HepG2 (cell line): ENCODE measurements around the gene GNAZ. TPM values are rescaled to one million over a fixed set of nuclear protein-coding genes. Genes with fewer than 3 reads are reported as not detected.
A peak's percentile ranks its signal among the peaks of the same experiment; 100 is the strongest.

Source experiments
- BRF2 ChIP-seq: sonication (generic); formaldehyde crosslinking; IDR thresholded peaks from 2 replicates; pipeline ENCODE4 v1.8.1; 2022; ENCODE audit warnings: mild to moderate bottlenecking, missing genetic modification reagents
- HIVEP1 ChIP-seq: sonication (generic); formaldehyde crosslinking; IDR thresholded peaks from 2 replicates; pipeline ENCODE4 v1.4.0; 2020; ENCODE audit warnings: mild to moderate bottlenecking, missing genetic modification reagents
- HMGXB4 ChIP-seq, 2 experiments: sonication (generic) in 1 of 2; formaldehyde crosslinking in 1 of 2; IDR thresholded peaks; 2 replicates each; pipeline versions ENCODE4 v1.4.0 to v1.6.1; 2018 to 2020; ENCODE audit warnings: missing genetic modification reagents in 2 of 2, borderline replicate concordance in 1 of 2, low read depth in 1 of 2, mild to moderate bottlenecking in 1 of 2, missing biosample characterization in 1 of 2
- HNRNPL ChIP-seq: fragments of 200-400 bp; formaldehyde crosslinking; IDR thresholded peaks from 2 replicates; pipeline ENCODE4 v1.6.1; 2017; ENCODE audit warnings: mild to moderate bottlenecking, low read depth, low read length
- KDM3A ChIP-seq: IDR thresholded peaks from 2 replicates; pipeline ENCODE4 v1.6.1; 2018; ENCODE audit warnings: low read depth, missing compliant biosample characterization
- NFYC ChIP-seq: IDR thresholded peaks from 2 replicates; pipeline ENCODE4 v1.6.1; 2016; ENCODE audit warnings: missing genetic modification reagents, missing compliant biosample characterization
- NKX3-1 ChIP-seq: sonication (generic); formaldehyde crosslinking; IDR thresholded peaks from 2 replicates; pipeline ENCODE4 v1.5.0; 2020; ENCODE audit warnings: missing genetic modification reagents
- PAWR ChIP-seq: sonication (generic); formaldehyde crosslinking; IDR thresholded peaks from 2 replicates; pipeline ENCODE4 v1.4.0; 2020; ENCODE audit warnings: missing genetic modification reagents, mild to moderate bottlenecking, borderline replicate concordance
- PHF8 ChIP-seq: sonication (generic); formaldehyde crosslinking; IDR thresholded peaks from 2 replicates; pipeline ENCODE4 v1.5.0; 2020; ENCODE audit warnings: missing genetic modification reagents
- RBFOX2 ChIP-seq: fragments of 200-400 bp; formaldehyde crosslinking; IDR thresholded peaks from 2 replicates; pipeline ENCODE4 v1.6.1; 2017; ENCODE audit warnings: low read depth, mild to moderate bottlenecking, low read length
- RFX1 ChIP-seq: fragments of 450-650 bp; IDR thresholded peaks from 2 replicates; pipeline ENCODE4 v1.6.1; 2017
- RXRA ChIP-seq: sonication (generic); formaldehyde crosslinking; IDR thresholded peaks from 2 replicates; pipeline ENCODE4 v1.5.1; 2020; ENCODE audit warnings: missing genetic modification reagents
- SP140L ChIP-seq: sonication (generic); formaldehyde crosslinking; IDR thresholded peaks from 2 replicates; pipeline ENCODE4 v1.4.0; 2020; ENCODE audit warnings: missing genetic modification reagents, borderline replicate concordance
- ZFX ChIP-seq: sonication (generic); formaldehyde crosslinking; IDR thresholded peaks from 2 replicates; pipeline ENCODE4 v1.4.0; 2020; ENCODE audit warnings: mild to moderate bottlenecking, low read depth, missing genetic modification reagents, moderate library complexity
- ZNF274 ChIP-seq: sonication (generic); formaldehyde crosslinking; IDR thresholded peaks from 2 replicates; pipeline ENCODE4 v1.5.1; 2020; ENCODE audit warnings: mild to moderate bottlenecking, missing genetic modification reagents
- ZNF576 ChIP-seq: sonication (generic); formaldehyde crosslinking; IDR thresholded peaks from 2 replicates; pipeline ENCODE4 v1.4.0; 2020; ENCODE audit warnings: mild to moderate bottlenecking, missing genetic modification reagents
- ZNF607 ChIP-seq: sonication (generic); formaldehyde crosslinking; IDR thresholded peaks from 2 replicates; pipeline ENCODE4 v1.5.1; 2020; ENCODE audit warnings: missing genetic modification reagents, mild to moderate bottlenecking, borderline replicate concordance
- ZNF687 ChIP-seq: sonication (generic); formaldehyde crosslinking; IDR thresholded peaks from 2 replicates; pipeline ENCODE4 v1.5.1; 2020; ENCODE audit warnings: mild to moderate bottlenecking, missing genetic modification reagents, moderate library complexity
- ZNF737 ChIP-seq: sonication (generic); formaldehyde crosslinking; IDR thresholded peaks from 2 replicates; pipeline ENCODE4 v1.5.0; 2020; ENCODE audit warnings: missing genetic modification reagents, mild to moderate bottlenecking, borderline replicate concordance
- ZSCAN21 ChIP-seq: sonication (generic); formaldehyde crosslinking; IDR thresholded peaks from 2 replicates; pipeline ENCODE4 v1.8.0; 2022; ENCODE audit warnings: mild to moderate bottlenecking, missing genetic modification reagents, moderate library complexity, borderline replicate concordance
- polyA plus RNA-seq, 8 experiments: library from polyadenylated mRNA; depleted of rRNA in 3 of 8; stranded (reverse) in 7 of 8; unstranded in 1 of 8; fragments of >200 nt; fragmentation: Illumina TruSeq in 4 of 8; extraction: Trizol in 4 of 8; gene quantifications; 2 replicates each; pipeline versions ENCODE4 v1.2.1 to v1.2.3, GENCODE V29; 2011 to 2016; ENCODE audit warnings: low read depth in 4 of 8, missing spikeins in 1 of 8, mixed read lengths in 1 of 8; ENCODE audit not compliant: insufficient read depth in 1 of 8
- total RNA-seq, 5 experiments: library from RNA; depleted of rRNA; stranded (reverse); fragments of >200 nt; fragmentation: Illumina TruSeq; extraction: Trizol; gene quantifications; 2 replicates each; pipeline ENCODE4 v1.2.3, GENCODE V29; 2016; ENCODE audit warnings: low read depth in 1 of 5

GNAZ gene
- total and polyA plus RNA-seq, 2 of the 13 experiments (the other 11 are each of a cell fraction or from before 2014, with no cell fraction given): 11.4 to 22.3 TPM

GRCh38 chr22:23069502-23070357 lies 589 bp upstream of the GNAZ start (continued):
- TF ChIP-seq ZNF687 (CRISPR knock-in tag) (peak; percentile 67), SP140L (CRISPR knock-in tag) (no peak), PAWR (CRISPR knock-in tag) (no peak), NKX3-1 (CRISPR knock-in tag) (no peak), ZNF576 (no peak), ZFX (peak; percentile 70), ZNF607 (CRISPR knock-in tag) (no peak), NFYC (peak; percentile 90), PHF8 (CRISPR knock-in tag) (peak; percentile 51), BRF2 (CRISPR knock-in tag) (no peak), HNRNPL (0 out of 2 replicates have a peak, but pooled peaks have one; percentile 50), ZNF274 (CRISPR knock-in tag) (no peak), RXRA (CRISPR knock-in tag) (peak; percentile 46; the same call in 1 of the 2 replicates), ZSCAN21 (CRISPR knock-in tag) (no peak), HIVEP1 (no peak), KDM3A (no peak), RBFOX2 (peak; percentile 32; the same call in 1 of the 2 replicates), ZNF737 (CRISPR knock-in tag) (0 out of 2 replicates have a peak, but pooled peaks have one; percentile 35), RFX1 (peak; percentile 56; the same call in 1 of the 2 replicates), HMGXB4 (CRISPR knock-in tag; IDR thresholded peaks at IDR 0.05; ENCODE audit: borderline replicate concordance in 1 of 2, low read depth in 1 of 2) (peak in 1 of 2 experiments; percentile 32; a peak in 1 of 4 replicates)
